Stromal cell of bone marrow (primary cell): ENCODE measurements around the gene MYL5.
"Not testable (repeated sequence)": the region's sequence is repeated elsewhere in the genome, so short reads cannot be mapped to it uniquely, and the experiment has no call there.

Source experiments
- DNase-seq: peaks from one replicate; pipeline ENCODE4 v3.0.0-alpha.2; 2012; ENCODE audit warnings: low read depth

The MYL5 gene

GRCh38 chr4:636628-637159 is 37.6 kb upstream of the MYL5 start:
- no peak for DNase-seq

GRCh38 chr4:637536-638280 is 36.6 kb upstream of the MYL5 start:
- no peak for DNase-seq

- not testable (repeated sequence) for DNase-seq
Observed at GRCh38 chr4:642366-642765, 32.0 kb upstream of the MYL5 start.

GRCh38 chr4:646460-646859 is 27.9 kb upstream of the MYL5 start:
- no peak for DNase-seq

- DNase-seq, result no peak
Observed at GRCh38 chr4:647481-647880, 26.9 kb upstream of the MYL5 start.

- DNase-seq, result no peak
Observed at GRCh38 chr4:648579-649292, 25.6 kb upstream of the MYL5 start.

- DNase-seq, result no peak
Observed at GRCh38 chr4:649293-649625, 25.1 kb upstream of the MYL5 start.

- no peak for DNase-seq
Observed at GRCh38 chr4:649751-650310, 24.5 kb upstream of the MYL5 start.

GRCh38 chr4:650461-650860 is 23.9 kb upstream of the MYL5 start:
- DNase-seq, result no peak

GRCh38 chr4:650951-651883 is 23.1 kb upstream of the MYL5 start:
- DNase-seq, result no peak

GRCh38 chr4:651884-652642 is 22.3 kb upstream of the MYL5 start:
- DNase-seq, result no peak

- no peak for DNase-seq
Observed at GRCh38 chr4:653080-653821, 21.1 kb upstream of the MYL5 start.

- no peak for DNase-seq
Observed at GRCh38 chr4:653831-654502, 20.4 kb upstream of the MYL5 start.

GRCh38 chr4:654503-654845 is 19.9 kb upstream of the MYL5 start:
- DNase-seq, result no peak

GRCh38 chr4:654871-655463 is 19.4 kb upstream of the MYL5 start:
- no peak for DNase-seq

- no peak for DNase-seq
Observed at GRCh38 chr4:655464-656151, 18.7 kb upstream of the MYL5 start.

- no peak for DNase-seq
Observed at GRCh38 chr4:656436-657337, 17.7 kb upstream of the MYL5 start.

- no peak for DNase-seq
Observed at GRCh38 chr4:657338-657833, 17.0 kb upstream of the MYL5 start.
